Erythroblast (primary cell): ENCODE measurements around the gene CDC25B.

Experiments used
- GATA1 ChIP-seq: IDR thresholded peaks from 2 replicates; pipeline ENCODE4 v1.6.1; 2011; ENCODE audit warnings: low read depth, mild to moderate bottlenecking, control low read depth, low read length, moderate library complexity
- POLR2A ChIP-seq: IDR thresholded peaks from 2 replicates; pipeline ENCODE4 v1.6.1; 2011; ENCODE audit warnings: mild to moderate bottlenecking, low read length

- TF ChIP-seq POLR2A (no peak), GATA1 (no peak)
Observed at GRCh38 chr20:3777381-3777715, 18.8 kb upstream of the CDC25B start.
